Measurements from ENCODE around the gene RAB9B. TPM values are rescaled to one million over a fixed set of nuclear protein-coding genes. Genes with fewer than 3 reads are reported as not detected.

RAB9B gene
- total RNA-seq, 2 donors from 2014 or later = 0.54 to 1.2 TPM

DNA sequence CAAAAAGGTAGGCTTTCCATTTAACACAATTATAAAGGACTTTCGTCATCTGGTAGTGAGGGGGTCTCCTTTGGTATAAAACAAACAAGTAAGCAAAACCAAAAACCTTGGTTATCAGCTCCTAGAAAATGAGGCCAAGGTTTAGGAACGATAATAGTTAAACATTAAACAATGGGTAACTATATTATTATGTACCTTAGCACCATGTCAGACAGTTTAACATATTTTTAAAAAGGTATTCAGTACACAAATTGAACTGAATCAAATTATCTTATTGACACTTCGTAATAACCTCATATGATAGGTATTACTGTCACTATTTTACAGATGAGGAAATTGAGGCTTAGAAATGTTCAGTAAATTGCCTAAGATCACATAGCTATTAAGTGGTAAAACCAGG lies 32.1 kb upstream of the RAB9B start:
- H3K36me3 ChIP-seq = no peaks in the 10 kb centered on the region
- TF ChIP-seq, protein P1, sequence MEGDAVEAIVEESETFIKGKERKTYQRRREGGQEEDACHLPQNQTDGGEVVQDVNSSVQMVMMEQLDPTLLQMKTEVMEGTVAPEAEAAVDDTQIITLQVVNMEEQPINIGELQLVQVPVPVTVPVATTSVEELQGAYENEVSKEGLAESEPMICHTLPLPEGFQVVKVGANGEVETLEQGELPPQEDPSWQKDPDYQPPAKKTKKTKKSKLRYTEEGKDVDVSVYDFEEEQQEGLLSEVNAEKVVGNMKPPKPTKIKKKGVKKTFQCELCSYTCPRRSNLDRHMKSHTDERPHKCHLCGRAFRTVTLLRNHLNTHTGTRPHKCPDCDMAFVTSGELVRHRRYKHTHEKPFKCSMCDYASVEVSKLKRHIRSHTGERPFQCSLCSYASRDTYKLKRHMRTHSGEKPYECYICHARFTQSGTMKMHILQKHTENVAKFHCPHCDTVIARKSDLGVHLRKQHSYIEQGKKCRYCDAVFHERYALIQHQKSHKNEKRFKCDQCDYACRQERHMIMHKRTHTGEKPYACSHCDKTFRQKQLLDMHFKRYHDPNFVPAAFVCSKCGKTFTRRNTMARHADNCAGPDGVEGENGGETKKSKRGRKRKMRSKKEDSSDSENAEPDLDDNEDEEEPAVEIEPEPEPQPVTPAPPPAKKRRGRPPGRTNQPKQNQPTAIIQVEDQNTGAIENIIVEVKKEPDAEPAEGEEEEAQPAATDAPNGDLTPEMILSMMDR (IDR thresholded peaks at IDR 0.05) = no peak
- intact Hi-C loops (cut with DNase I) = no loop called here
- peak overlapping the region; percentile 31 for H3K27ac ChIP-seq
- DNase-seq = no peak
- H3K9ac ChIP-seq (ENCODE audit: low read depth in 2 of 2, low read length in 2 of 2) = no peak overlapping the region
- no peaks in the 10 kb centered on the region for H3K4me1 ChIP-seq
- H3K9me3 ChIP-seq = no peaks in the 10 kb centered on the region
- no peaks in the 10 kb centered on the region for H3K27me3 ChIP-seq
- no peak overlapping the region for H3K4me3 ChIP-seq

- Histone ChIP-seq H3K4me1 (no peaks in the 10 kb centered on the region), H3K4me3 (no peak overlapping the region), H3K9ac (ENCODE audit: low read depth in 2 of 2, low read length in 2 of 2) (no peak overlapping the region), H3K9me3 (no peaks in the 10 kb centered on the region), H3K27me3 (no peaks in the 10 kb centered on the region), H3K36me3 (no peaks in the 10 kb centered on the region), H3K27ac (no peak overlapping the region)
- intact Hi-C loops (cut with DNase I) = no loop called here
- TF ChIP-seq, protein P1 (IDR thresholded peaks at IDR 0.05) = no peak
- no peak for DNase-seq
Measured at GRCh38 chrX:103861200-103861599, 29.1 kb upstream of the RAB9B start.

DNA sequence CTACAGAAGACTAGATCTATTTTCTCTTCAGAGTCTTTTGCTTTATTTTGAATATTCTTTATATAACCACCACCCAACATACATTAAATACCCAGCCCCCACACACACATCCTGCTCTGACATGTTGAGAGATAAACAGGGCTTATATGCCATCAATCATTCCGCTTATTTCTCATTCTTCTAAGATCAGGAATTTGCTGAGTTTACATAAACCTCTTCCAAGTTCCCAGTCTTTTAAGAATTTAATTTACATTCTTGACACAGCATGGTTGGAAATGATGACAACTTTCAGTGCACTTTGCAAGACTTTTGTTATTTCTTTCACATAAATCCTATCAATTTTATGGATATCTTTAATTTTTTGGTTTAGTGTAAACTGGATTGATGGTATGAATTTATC lies 17.5 kb upstream of the RAB9B start:
- no peak overlapping the region for H3K9ac ChIP-seq (ENCODE audit: low read depth in 2 of 2, low read length in 2 of 2)
- DNase-seq = no peak
- no peaks in the 10 kb centered on the region for H3K9me3 ChIP-seq
- H3K27me3 ChIP-seq = no peaks in the 10 kb centered on the region
- intact Hi-C loops (cut with DNase I) = loop anchor here (10.0 kb wide), 1 partner anchor 285 kb away; no protein-coding TSS in a partner anchor
- no peak overlapping the region for H3K27ac ChIP-seq
- no peaks in the 10 kb centered on the region for H3K36me3 ChIP-seq
- TF ChIP-seq, protein P1 (IDR thresholded peaks at IDR 0.05) = no peak
- no peaks in the 10 kb centered on the region for H3K4me1 ChIP-seq
- H3K4me3 ChIP-seq = no peak overlapping the region

DNA sequence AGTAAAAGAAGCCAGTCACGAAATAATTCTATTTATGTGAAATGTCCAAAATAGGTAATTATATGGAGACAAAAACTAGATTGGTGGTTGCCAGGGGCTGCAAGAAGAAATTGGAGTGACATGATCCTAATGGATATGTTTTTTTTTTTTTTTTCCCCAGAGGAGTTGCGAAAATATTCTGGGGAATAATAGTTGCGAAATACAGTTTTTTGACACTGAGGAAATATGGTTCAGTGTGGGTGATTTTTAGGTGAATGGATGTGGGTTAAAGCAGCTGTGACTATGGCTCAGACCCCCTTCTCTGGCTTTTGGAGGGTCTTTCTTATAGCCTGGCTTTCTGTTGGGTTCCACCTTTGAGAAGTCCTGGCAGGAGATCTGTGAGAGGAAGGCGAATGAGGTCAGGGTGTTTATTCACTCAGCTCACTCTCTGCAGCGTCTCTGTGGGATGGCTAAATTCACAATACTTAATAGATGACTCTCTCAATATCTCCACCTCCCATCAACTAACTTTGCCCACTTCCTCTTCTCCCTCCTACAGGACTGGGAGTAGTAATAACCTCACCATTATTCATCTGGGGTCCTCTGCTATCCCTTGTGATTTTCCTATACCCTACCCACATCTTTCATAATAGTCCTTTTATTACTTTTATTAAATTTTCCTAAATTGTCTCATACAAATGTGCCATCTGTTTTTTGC lies 15.3 kb upstream of the RAB9B start:
- Histone ChIP-seq H3K4me3 (no peak overlapping the region), H3K27me3 (no peaks in the 10 kb centered on the region), H3K9me3 (no peaks in the 10 kb centered on the region), H3K9ac (ENCODE audit: low read depth in 2 of 2, low read length in 2 of 2) (no peak overlapping the region), H3K36me3 (no peaks in the 10 kb centered on the region), H3K27ac (no peak overlapping the region), H3K4me1 (no peaks in the 10 kb centered on the region)
- TF ChIP-seq, protein P1 (IDR thresholded peaks at IDR 0.05) = no peak
- DNase-seq = no peak
- intact Hi-C loops (cut with DNase I) = loop anchor here (10.0 kb wide), 1 partner anchor 287 kb away; no protein-coding TSS in a partner anchor

GRCh38 chrX:103846386-103846785 lies 14.3 kb upstream of the RAB9B start:
- TF ChIP-seq, protein P1 (IDR thresholded peaks at IDR 0.05) = no peak
- intact Hi-C loops (cut with DNase I) = loop anchor here (10.0 kb wide), 1 partner anchor 288 kb away; no protein-coding TSS in a partner anchor
- H3K4me3 ChIP-seq = no peak overlapping the region
- H3K27me3 ChIP-seq = no peaks in the 10 kb centered on the region
- DNase-seq = no peak
- H3K9me3 ChIP-seq = no peaks in the 10 kb centered on the region
- no peak overlapping the region for H3K27ac ChIP-seq
- no peaks in the 10 kb centered on the region for H3K36me3 ChIP-seq
- no peaks in the 10 kb centered on the region for H3K4me1 ChIP-seq
- H3K9ac ChIP-seq (ENCODE audit: low read depth in 2 of 2, low read length in 2 of 2) = no peak overlapping the region

Data from colonic mucosa (tissue), 4 donors.